NCI-H2029 treated with DMSO at 0.1 percent for 48 hours (cell line): Measurements from ENCODE around the gene LIMCH1.
"Not testable (repeated sequence)": the region's sequence is repeated elsewhere in the genome, so short reads cannot be mapped to it uniquely, and the experiment has no call there.

Source experiments
- DNase-seq: peaks from one replicate; lab custom pipeline; 2025; lab: John Stamatoyannopoulos, UW

The LIMCH1 gene

DNA sequence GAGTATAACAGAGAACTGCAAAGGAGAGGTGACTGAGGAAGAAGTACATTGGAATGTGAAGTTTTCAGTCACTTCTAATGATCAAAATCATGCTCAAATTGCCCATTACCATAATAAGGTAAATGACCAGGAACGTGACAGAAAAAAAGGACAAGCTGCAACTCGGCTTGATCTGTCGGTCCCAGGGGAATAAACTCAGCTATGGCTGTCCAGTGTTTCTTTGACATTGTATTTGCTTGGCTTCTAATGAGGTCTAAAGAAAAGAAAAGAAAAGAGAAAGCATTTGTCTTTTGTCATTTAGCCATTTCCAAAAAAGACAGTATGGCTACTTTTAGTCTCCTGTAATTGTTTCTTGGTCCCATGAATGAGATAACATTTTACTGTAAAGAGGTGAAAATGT lies 185.3 kb downstream of the LIMCH1 start:
- no peak for DNase-seq

GRCh38 chr4:41725254-41725653 lies 187.3 kb downstream of the LIMCH1 start:
- no peak for DNase-seq

DNA sequence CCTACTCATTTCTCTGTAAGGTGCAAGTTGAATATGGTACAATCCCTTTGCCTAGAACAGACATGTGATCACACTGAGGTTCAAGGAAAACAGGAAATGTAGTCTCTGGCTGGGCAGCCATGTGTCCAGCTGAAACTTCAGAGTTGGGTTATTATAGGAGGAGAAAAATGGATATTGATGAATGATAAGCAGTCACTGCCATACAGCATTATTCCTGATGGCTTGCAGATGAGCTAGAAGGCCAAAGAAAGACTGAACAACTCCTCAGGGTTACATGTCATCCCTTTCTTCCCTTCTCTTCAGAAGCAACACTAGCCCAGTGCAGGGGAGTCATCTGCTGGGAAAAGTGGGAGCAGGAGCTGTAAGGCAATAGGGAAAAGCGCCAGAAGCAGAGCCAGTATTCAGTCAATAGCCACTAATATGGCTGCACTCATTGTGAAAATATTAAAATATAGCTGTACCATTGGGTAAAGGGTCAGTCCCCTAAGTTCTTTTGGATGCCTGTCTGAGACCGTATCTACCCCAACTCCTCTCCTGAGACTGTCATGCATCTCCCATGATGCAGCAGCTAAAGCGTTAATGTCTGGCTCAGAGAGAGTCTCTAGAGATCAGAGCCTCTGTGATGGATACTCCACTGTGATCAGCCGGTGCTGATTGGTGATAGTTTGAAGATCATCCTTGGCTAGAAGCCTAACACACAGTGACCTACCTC lies 190.1 kb downstream of the LIMCH1 start:
- no peak for DNase-seq

GRCh38 chr4:41728573-41728913 lies 190.6 kb downstream of the LIMCH1 start:
- DNase-seq: no peak

DNA sequence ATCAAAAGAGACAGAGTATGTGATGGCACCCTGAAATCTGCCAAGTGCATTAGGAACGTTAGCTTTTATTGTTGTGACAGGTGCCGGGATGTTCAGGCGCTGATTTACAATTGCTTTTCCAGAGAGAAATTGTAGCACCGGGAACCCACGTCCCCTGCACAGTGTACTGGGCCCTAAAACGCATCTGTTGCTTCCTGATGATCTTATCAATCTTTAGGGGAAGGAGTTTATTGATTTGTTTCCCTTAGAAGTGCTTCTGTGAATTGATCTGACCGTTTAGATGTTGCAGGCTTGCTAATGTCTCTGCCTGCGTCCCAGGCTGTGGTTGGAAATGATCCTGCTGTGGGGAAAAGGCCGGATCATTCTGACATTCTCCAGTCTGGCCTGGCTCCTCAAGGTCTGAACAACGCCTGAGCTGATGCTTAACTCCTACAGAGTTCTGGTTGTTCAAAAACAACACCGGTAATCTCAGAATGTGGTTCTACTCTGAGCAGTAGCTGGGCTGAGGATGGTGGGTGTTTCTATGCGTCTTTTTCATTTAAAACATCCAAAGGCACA lies 193.7 kb downstream of the LIMCH1 start:
- no peak for DNase-seq

DNA sequence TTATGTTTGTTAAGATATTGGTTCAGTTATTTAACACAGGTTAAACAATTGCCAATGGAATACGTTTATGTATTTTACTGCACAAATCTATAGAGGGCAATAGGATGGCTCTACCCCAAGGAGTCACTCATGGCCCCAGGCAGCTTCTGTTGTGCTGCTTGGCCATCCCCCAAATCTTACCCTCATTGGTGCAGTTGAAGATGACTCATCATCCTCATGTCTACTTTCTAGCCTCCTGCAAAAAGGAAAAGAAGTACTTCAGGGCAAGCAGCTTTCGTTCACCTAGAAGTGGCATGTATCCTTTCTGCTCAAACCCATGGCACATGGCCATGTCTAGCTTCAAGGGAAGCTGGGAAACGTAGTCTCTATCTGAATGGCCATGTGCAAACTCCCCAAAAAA lies 196.4 kb downstream of the LIMCH1 start:
- DNase-seq: no peak

- DNase-seq: not testable (repeated sequence)
These were observed 199.5 kb downstream of the LIMCH1 start for GRCh38 chr4:41737491-41737890.

DNA sequence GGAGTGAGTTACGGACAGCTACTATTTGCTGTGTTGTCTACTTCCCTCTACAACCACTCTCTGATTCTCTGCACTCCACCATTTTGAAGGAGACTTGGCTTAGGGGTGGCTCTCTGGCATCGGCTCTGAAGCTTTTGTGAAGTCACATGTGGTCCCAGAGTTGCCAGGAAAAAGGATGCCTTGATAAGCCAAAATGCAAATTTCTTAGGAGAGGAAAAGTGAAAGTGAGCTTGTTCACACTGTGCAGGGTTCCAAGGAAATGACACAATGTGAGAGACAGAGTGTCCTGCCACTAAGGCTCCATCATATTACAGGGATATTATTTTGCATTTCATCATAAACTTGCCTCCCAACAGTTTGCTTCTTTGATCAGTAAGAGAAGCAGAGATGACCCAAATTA lies 203.4 kb downstream of the LIMCH1 start:
- DNase-seq: no peak

GRCh38 chr4:41744572-41745291 lies 206.8 kb downstream of the LIMCH1 start:
- DNase-seq: no peak

- DNase-seq: no peak
These were observed 207.5 kb downstream of the LIMCH1 start for GRCh38 chr4:41745292-41746024.

DNA sequence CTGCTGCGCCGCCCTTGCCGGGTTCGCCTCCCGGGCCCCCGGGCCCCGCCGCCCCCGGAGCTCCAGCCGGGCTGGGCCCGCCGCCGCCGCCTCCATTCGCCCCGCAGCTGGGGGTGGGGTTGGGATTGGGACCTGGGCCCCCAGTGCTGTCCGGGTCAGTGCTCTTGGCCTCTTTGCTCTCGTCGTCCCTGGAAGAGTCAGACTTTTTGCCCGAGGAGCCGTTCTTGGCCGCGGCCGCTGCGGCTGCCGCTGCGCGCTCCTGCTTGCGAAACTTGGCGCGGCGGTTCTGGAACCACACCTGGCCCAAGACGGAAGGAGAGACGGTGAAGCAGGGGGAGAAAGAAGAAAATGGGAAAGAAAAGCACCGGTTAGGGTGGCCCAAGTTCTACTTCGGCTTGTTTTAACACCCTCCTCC lies 208.1 kb downstream of the LIMCH1 start:
- no peak for DNase-seq

DNA sequence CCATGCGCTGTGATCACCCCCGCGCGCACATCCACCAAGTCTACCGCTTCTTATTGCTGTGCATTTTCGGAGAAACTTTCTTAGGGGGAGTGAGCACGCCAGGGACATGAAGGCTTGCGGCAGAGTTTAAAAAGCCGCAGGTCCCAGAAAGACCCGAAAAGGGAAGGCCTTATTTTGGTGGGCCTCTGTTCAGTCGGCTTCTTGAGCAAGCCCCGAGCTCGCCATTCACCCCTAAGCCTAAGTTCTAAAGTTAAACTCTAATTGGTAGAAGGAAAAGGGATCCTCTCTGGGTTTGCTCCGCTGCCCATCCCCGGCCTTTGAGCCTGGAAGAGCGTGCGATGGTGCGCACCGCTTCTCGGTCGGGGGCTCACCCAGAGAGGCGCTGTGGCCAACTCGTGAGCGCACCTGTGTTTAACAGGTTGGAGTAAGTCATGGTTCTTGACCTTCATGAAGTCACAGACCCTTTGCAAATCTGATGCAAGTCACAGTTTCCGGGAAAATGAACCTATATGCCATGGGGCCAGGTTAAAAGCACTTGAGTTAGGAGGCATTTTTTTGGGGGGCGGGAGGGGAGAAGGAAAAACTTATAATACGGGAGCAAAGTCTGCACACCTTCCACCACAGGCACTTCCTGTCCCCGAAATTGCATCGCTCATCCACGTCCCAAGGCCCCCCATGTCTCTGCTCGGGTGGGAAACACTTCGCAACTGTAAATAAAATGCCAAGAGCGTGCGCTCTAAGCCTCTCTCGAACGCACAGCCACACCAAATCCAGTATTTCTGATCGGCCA lies 208.7 kb downstream of the LIMCH1 start:
- DNase-seq: no peak

DNA sequence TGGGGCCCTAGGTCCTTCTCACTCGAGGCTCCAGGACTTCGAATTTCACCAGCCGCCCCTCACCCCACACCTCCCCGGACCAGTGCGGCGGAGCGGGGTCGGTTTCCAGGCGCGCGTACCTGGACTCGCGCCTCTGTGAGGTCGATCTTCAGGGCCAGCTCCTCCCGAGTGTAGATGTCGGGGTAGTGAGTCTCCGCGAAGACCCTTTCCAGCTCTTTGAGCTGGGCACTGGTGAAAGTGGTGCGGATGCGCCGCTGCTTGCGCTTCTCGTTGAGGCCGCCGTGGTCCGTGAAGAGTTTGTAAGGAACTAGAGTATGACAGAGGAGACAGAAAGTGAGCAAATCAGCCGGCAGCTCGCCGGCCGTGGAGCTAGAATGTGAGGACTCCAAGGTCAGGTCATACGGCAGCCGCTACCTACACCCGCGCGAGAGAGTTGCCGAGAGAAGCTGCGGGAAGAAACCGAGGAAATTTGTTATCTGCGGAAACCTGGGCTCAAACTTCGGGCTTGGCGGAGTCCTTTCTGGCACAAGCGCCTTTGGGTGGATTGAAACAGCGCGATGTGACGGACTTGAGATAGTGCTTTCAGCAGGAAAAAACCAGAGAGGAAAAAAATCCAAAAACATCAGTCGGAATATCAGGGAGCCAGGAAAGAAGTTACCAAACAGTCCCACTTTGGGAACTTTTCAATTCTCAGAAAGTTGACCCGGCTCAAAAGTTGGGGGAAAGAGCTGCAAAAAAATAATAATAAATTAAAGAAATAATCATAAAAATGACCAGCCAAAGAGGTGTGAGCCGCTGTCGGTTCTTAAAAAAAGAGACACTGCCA lies 209.5 kb downstream of the LIMCH1 start:
- no peak for DNase-seq

GRCh38 chr4:41748074-41748570 lies 210.2 kb downstream of the LIMCH1 start:
- DNase-seq: no peak

DNA sequence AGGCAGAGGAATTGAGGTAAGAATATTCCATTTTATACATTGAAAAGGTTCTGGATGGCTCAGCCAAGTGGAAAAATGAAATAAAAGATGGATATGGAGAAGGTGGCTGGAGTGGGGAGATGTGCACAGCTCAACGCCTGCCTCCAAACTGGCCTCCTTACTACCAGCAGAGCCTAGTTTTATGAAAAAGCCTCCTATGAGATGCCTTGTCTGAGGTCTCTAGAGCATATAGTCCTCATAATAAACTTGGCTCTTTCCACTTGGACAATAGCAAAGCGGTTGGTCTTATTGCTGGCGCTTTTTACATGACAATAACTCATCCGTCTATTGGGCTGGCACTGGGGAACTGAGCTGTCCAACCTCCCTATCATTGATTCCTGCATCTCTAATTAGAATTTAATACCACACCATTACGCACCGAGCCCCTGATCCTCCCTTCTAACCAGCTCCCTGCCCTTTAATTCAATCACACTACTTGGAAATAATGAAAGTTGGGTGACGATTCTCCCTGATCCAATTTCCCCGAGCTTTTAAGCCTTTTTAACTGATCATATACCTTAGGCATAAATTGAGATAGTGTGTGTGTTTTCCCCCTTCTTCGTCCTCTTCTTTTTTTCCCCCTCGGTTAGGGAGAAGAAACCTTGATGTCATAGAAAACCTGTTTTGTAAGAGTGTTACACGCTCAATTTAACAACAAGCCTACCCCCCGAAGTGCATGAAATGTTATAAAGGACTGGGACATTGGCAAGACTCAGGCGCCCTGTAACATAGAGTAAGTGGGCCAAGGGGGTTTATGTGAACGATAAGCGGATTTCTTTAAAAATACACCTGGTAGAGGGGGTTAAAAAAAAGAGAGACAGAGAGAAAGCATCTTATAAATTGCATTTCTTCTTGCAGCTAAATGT lies 210.9 kb downstream of the LIMCH1 start, which contains the start of gene PHOX2B:
Gene PHOX2B (minus strand): TSS at position 155 of the 905 bp plus-strand sequence. CDS start 115 bp downstream, at position 40.
- DNase-seq: no peak

DNA sequence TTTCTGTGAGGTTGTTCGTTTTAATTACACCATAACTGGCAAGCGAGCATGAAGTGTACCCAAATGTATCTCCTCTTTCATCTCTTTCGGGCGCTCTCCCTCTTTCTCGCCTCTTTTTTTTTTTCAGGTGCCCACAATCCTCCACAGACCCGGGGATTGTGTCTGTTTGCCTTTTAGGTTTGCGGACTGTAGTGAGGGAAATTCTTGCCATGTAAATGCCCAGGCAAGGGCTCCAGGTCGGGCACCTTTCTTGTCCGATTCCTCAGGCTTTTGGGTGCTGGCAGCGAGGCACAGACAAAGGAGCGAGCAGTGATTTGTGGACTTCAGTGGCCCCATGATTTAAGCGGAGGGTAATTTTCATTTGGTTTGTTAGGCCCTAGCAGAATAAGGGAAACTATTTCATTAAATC lies 211.7 kb downstream of the LIMCH1 start:
- no peak for DNase-seq
